Measurements from ENCODE around the gene RNF224.
A peak's percentile ranks its signal among the peaks of the same experiment; 100 is the strongest.

RNF224 gene

GRCh38 chr9:137227054-137227852, at the start of gene RNF224:
RNF224 (plus strand) TSS chr9:137227502; CDS start chr9:137228336, 834 bp downstream.
- peaks cover 20% of the 10 kb centered on the region for H3K4me1 Mint-ChIP-seq
- H3K27ac Mint-ChIP-seq, result peak within 1 kb of the TSS; percentile 58
- peaks cover 31% of the 10 kb centered on the region for H3K27me3 Mint-ChIP-seq
- H3K36me3 Mint-ChIP-seq, result no peaks in the 10 kb centered on the region
- peak; percentile 60 for ATAC-seq
- no peak within 1 kb of the TSS for H3K4me3 Mint-ChIP-seq
- H3K9me3 Mint-ChIP-seq, result no peaks in the 10 kb centered on the region

DNA sequence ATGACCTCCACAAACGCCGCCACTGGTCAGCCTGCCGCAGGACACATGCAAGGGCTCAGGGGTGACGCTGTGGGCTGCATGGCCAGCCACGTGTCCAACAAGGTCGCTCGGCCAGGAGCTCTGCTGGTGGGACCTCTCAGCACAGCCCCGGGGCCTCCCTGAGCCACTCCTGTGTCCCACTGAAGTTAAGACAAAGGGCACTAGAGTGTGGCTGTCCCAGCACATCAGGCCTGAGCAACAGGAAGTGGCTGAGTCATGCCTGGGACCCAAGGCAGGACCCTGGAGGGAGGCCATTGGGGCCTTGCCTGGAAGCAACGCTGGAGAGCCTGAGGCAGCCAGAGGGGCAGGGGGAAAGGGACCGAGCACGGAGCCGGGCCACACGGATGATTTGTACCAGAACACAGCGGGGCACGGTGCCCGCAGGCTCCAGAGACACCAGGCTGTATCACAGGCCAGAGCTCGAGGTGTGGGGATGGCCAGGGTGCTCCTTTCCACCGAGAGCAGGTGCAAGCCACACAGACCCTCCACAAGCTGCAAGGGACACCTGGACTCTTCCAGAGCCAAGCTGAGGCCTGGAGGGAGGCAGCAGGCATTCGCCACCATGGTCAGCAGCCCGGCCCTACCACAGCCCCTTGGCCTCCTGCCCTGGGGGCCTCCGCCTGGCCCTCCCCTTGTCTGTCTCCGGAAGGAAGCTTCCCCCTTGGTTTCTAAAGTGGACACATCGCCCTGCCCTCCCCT, 48.9 kb upstream of the RNF224 start:
- ATAC-seq, result no peak
- Mint-ChIP-seq H3K36me3 (peaks cover 44% of the 10 kb centered on the region), H3K27ac (no peak overlapping the region), H3K27me3 (peaks cover 3% of the 10 kb centered on the region), H3K9me3 (no peaks in the 10 kb centered on the region), H3K4me1 (peaks cover 8% of the 10 kb centered on the region), H3K4me3 (no peak overlapping the region)

DNA sequence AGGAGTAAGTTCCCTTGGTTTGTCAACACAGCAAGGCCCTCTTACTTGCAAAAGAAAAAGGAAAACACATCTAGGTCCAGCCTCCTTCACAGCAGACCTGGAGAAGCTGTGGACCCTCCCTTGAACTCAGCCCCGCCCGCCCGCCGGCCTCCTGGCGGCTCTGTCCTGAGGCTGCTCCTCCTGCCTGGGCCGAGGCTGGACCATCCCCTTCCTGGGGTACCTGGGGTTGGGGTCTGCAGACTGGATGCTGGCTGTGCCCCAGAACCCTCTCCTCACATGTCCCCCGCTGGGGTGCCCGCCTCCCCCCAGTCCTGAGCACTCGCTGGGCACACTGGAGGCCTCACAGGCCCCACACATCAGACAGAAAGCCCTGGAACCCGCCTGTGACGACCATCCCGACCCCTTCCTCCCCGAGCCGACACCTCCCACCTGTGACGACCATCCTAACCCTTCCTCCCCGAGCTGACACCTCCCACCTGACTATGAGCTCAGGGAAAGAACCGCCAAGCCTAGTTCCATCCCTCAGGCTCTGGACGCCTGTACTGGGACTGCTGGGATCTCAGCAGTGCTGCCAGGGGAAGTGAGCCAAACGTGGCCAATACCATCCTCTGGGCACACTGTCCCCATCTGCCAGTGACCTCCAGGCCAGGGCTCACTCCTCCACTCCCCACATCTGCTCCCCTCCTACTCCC, 48.2 kb upstream of the RNF224 start:
- Mint-ChIP-seq H3K27ac (no peak overlapping the region), H3K4me3 (no peak overlapping the region), H3K27me3 (no peaks in the 10 kb centered on the region), H3K36me3 (peaks cover 51% of the 10 kb centered on the region), H3K4me1 (peaks cover 10% of the 10 kb centered on the region), H3K9me3 (no peaks in the 10 kb centered on the region)
- no peak for ATAC-seq

DNA sequence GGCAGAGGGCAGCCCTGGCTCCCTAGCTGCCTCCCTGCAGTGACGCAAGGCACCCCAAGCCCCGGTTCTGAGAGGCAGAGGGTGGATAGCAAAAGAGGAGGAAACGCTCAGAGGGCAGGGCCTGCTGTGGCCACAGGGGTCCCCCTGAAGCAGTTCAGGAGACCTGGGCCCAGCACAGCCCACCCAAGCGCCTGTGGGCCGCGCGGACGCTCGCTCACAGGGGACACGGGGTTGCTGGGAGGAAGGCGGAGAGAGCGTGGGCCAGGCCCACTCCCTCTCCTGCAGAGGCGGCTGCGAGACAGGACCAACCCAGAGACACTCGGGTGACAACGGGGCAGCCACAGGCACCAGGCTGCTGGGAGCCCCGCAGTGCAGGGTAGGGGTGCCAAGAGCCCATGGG, 47.5 kb upstream of the RNF224 start:
- no peak for ATAC-seq
- peaks cover 17% of the 10 kb centered on the region for H3K4me1 Mint-ChIP-seq
- peaks cover 58% of the 10 kb centered on the region for H3K36me3 Mint-ChIP-seq
- no peak overlapping the region for H3K4me3 Mint-ChIP-seq
- no peaks in the 10 kb centered on the region for H3K9me3 Mint-ChIP-seq
- no peaks in the 10 kb centered on the region for H3K27me3 Mint-ChIP-seq
- H3K27ac Mint-ChIP-seq, result no peak overlapping the region

DNA sequence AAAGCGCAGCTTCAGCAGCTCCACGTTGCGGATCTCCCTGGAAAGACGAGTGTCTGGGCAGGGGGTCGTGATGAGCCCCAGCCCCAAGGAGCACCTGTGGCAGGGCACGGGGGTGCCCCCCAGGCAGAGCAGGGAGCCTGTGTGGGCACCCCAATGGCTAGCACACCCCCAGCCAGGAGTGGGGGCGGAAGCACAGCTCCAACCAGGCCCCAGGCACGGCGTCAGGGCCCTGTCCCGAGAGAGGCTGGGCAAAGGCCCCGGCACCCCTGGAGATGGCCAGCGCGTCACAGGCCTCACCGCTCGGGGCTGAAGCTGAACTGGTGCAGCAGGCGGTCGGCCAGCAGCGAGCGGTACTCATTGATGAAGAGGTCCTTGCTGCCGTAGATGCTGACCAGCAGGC, 46.8 kb upstream of the RNF224 start:
- Mint-ChIP-seq H3K36me3 (peaks cover 59% of the 10 kb centered on the region), H3K4me1 (peaks cover 22% of the 10 kb centered on the region), H3K27ac (no peak overlapping the region), H3K9me3 (no peaks in the 10 kb centered on the region), H3K27me3 (no peaks in the 10 kb centered on the region), H3K4me3 (no peak overlapping the region)
- no peak for ATAC-seq

GRCh38 chr9:137181680-137182079, 45.6 kb upstream of the RNF224 start:
- Mint-ChIP-seq H3K4me3 (no peak overlapping the region), H3K27ac (no peak overlapping the region), H3K4me1 (peaks cover 24% of the 10 kb centered on the region), H3K9me3 (no peaks in the 10 kb centered on the region), H3K36me3 (peaks cover 57% of the 10 kb centered on the region), H3K27me3 (no peaks in the 10 kb centered on the region)
- no peak for ATAC-seq

- Mint-ChIP-seq H3K4me1 (peaks cover 35% of the 10 kb centered on the region), H3K9me3 (no peaks in the 10 kb centered on the region), H3K4me3 (no peak overlapping the region), H3K27me3 (no peaks in the 10 kb centered on the region), H3K27ac (no peak overlapping the region), H3K36me3 (peaks cover 47% of the 10 kb centered on the region)
- ATAC-seq, result no peak
Measured at GRCh38 chr9:137182836-137183235, 44.5 kb upstream of the RNF224 start.

- no peak overlapping the region for H3K27ac Mint-ChIP-seq
- no peaks in the 10 kb centered on the region for H3K27me3 Mint-ChIP-seq
- peaks cover 39% of the 10 kb centered on the region for H3K4me1 Mint-ChIP-seq
- H3K9me3 Mint-ChIP-seq, result no peaks in the 10 kb centered on the region
- ATAC-seq, result no peak
- no peak overlapping the region for H3K4me3 Mint-ChIP-seq
- peaks cover 45% of the 10 kb centered on the region for H3K36me3 Mint-ChIP-seq
Measured at GRCh38 chr9:137183980-137184595, 43.2 kb upstream of the RNF224 start.

- Mint-ChIP-seq H3K4me3 (no peak overlapping the region), H3K36me3 (peaks cover 35% of the 10 kb centered on the region), H3K27ac (no peak overlapping the region), H3K4me1 (peaks cover 47% of the 10 kb centered on the region), H3K27me3 (no peaks in the 10 kb centered on the region), H3K9me3 (no peaks in the 10 kb centered on the region)
- no peak for ATAC-seq
Measured at GRCh38 chr9:137184881-137185660, 42.2 kb upstream of the RNF224 start.

DNA sequence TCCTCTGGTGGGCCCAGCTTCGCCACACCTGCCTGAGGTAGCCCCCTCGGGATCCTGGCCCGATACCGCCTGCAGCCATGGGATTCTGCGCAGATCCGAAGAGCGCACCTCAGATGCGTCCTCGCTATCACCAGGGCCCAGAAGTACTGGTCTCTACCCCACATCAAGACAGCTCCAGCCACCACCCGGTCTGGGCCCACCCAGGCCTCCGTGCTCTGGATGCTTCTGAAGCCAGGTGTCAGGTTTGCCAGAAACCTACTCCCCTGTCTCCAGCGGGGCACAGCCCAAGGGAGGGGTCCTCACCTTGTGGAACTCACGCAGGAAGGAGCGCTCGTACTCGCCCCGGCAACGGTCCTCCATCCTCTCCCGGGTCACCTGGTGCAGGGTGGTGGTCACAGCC, 41.4 kb upstream of the RNF224 start:
- Mint-ChIP-seq H3K9me3 (no peaks in the 10 kb centered on the region), H3K4me1 (peaks cover 52% of the 10 kb centered on the region), H3K27me3 (no peaks in the 10 kb centered on the region), H3K4me3 (no peak overlapping the region), H3K36me3 (peaks cover 37% of the 10 kb centered on the region), H3K27ac (no peak overlapping the region)
- ATAC-seq, result no peak

DNA sequence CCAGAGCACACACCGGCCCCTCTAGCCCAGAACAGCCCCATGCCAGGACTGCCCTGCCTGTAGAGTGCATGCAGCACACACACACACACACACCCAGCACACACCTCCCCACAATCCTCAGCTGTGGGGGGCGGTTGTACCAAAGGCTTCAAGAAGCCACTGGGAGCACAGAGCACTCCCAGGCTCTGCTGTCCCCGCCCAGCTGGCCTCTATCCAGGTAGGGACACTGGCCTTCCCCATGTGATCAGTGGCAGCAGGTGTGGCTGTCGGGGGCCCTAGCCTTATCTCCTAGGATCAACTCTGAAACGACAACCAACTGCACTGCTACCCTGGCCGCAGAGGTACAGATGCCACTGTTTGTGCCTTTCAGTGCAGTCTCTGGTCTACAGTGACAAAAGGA, 40.9 kb upstream of the RNF224 start:
- H3K4me1 Mint-ChIP-seq, result peaks cover 56% of the 10 kb centered on the region
- H3K27ac Mint-ChIP-seq, result no peak overlapping the region
- peaks cover 42% of the 10 kb centered on the region for H3K36me3 Mint-ChIP-seq
- ATAC-seq, result no peak
- no peaks in the 10 kb centered on the region for H3K9me3 Mint-ChIP-seq
- peak overlapping the region; percentile 95 for H3K4me3 Mint-ChIP-seq
- no peaks in the 10 kb centered on the region for H3K27me3 Mint-ChIP-seq

- H3K4me3 Mint-ChIP-seq, result peak overlapping the region; percentile 95
- H3K27me3 Mint-ChIP-seq, result no peaks in the 10 kb centered on the region
- ATAC-seq, result no peak
- H3K27ac Mint-ChIP-seq, result peak overlapping the region; percentile 87
- peaks cover 56% of the 10 kb centered on the region for H3K4me1 Mint-ChIP-seq
- H3K9me3 Mint-ChIP-seq, result no peaks in the 10 kb centered on the region
- peaks cover 36% of the 10 kb centered on the region for H3K36me3 Mint-ChIP-seq
Measured at GRCh38 chr9:137187386-137187785, 39.9 kb upstream of the RNF224 start.

- H3K36me3 Mint-ChIP-seq, result peaks cover 29% of the 10 kb centered on the region
- no peaks in the 10 kb centered on the region for H3K27me3 Mint-ChIP-seq
- no peaks in the 10 kb centered on the region for H3K9me3 Mint-ChIP-seq
- ATAC-seq, result no peak
- peak overlapping the region; percentile 87 for H3K27ac Mint-ChIP-seq
- peak overlapping the region; percentile 95 for H3K4me3 Mint-ChIP-seq
- H3K4me1 Mint-ChIP-seq, result peaks cover 56% of the 10 kb centered on the region
Measured at GRCh38 chr9:137188086-137188489, 39.2 kb upstream of the RNF224 start.

- peaks cover 23% of the 10 kb centered on the region for H3K36me3 Mint-ChIP-seq
- ATAC-seq, result peak; percentile 91
- H3K27ac Mint-ChIP-seq, result peak within 1 kb of the TSS; percentile 87
- peak within 1 kb of the TSS; percentile 95 for H3K4me3 Mint-ChIP-seq
- no peaks in the 10 kb centered on the region for H3K27me3 Mint-ChIP-seq
- H3K9me3 Mint-ChIP-seq, result no peaks in the 10 kb centered on the region
- H3K4me1 Mint-ChIP-seq, result peaks cover 56% of the 10 kb centered on the region
Measured at GRCh38 chr9:137188490-137189296, 38.6 kb upstream of the RNF224 start, which contains the start of the genes ANAPC2 and SSNA1. ANAPC2 (minus strand) TSS chr9:137188560; CDS start chr9:137188532, 28 bp downstream. SSNA1 (plus strand) TSS chr9:137188676; CDS start chr9:137188727, 51 bp downstream.
